IMR-90 (cell line): ENCODE results near the gene EPB41L3. TPM values are rescaled to one million over a fixed set of nuclear protein-coding genes. Genes with fewer than 3 reads are reported as not detected.

ENCODE experiments used
- ATAC-seq: fragments of 200-7000 bp; cut with Tn5 transposase; 2 replicates; pipeline ENCODE4 v1.9.1; 2020; ENCODE audit warnings: low read depth, mild to moderate bottlenecking, moderate library complexity
- BruUV-seq: library from RNA; stranded (reverse); fragments of 400-500 nt; replicated peaks from 2 replicates; lab custom pipeline; 2021; lab: Mats Ljungman, UMichigan
- CTCF ChIA-PET: fragments of 300-600 bp; formaldehyde crosslinking; extraction: SDS; loops from one replicate; lab custom pipeline; 2021; ENCODE audit warnings: antibody characterized with exemption; lab: Yijun Ruan, JAX
- POLR2A ChIA-PET: fragments of 300-600 bp; sonication (Branson Sonifier 250); formaldehyde crosslinking; loops from one replicate; lab custom pipeline; 2022; ENCODE audit warnings: antibody characterized with exemption; ENCODE audit not compliant: unreplicated experiment; lab: Charles Lee
- DNase-seq: peaks from one replicate; pipeline ENCODE4 v3.0.0; 2013
- H2AFZ ChIP-seq: replicated peaks from 2 replicates; pipeline ENCODE3; 2013; ENCODE audit warnings: low read length, mild to moderate bottlenecking; ENCODE audit not compliant: poor library complexity
- H2AK5ac ChIP-seq: 2 replicates; pipeline ENCODE4 v1.6.1; 2013; ENCODE audit warnings: low read depth, low read length, inconsistent platforms
- H2AK9ac ChIP-seq: replicated peaks from 2 replicates; pipeline ENCODE3; 2013; ENCODE audit warnings: mild to moderate bottlenecking, low read depth, low read length, moderate library complexity; ENCODE audit not compliant: poor library complexity
- H2BK120ac ChIP-seq: 2 replicates; pipeline ENCODE4 v1.6.1; 2013; ENCODE audit warnings: low read depth, low read length, inconsistent platforms
- H2BK15ac ChIP-seq: 3 replicates; pipeline ENCODE4 v1.6.1; 2013; ENCODE audit warnings: low read depth, low read length, inconsistent platforms
- H2BK20ac ChIP-seq: 2 replicates; pipeline ENCODE4 v1.6.1; 2013; ENCODE audit warnings: low read depth, mild to moderate bottlenecking, inconsistent platforms, low read length, moderate library complexity
- H2BK5ac ChIP-seq: 2 replicates; pipeline ENCODE4 v1.6.1; 2013; ENCODE audit warnings: mild to moderate bottlenecking, low read depth, low read length, inconsistent platforms; ENCODE audit not compliant: poor library complexity, severe bottlenecking
- H3K14ac ChIP-seq: replicated peaks from 2 replicates; pipeline ENCODE4 v1.6.1; 2013; ENCODE audit warnings: low read depth, low read length, inconsistent platforms
- H3K18ac ChIP-seq: 2 replicates; pipeline ENCODE4 v1.6.1; 2013; ENCODE audit warnings: low read depth, low read length, control low read depth
- H3K23ac ChIP-seq: 2 replicates; pipeline ENCODE4 v1.6.1; 2013; ENCODE audit warnings: low read depth, low read length, inconsistent platforms
- H3K27ac ChIP-seq: 2 replicates; pipeline ENCODE4 v1.5.1; 2013; ENCODE audit warnings: mild to moderate bottlenecking, control low read depth, low read length; ENCODE audit not compliant: insufficient read depth
- H3K27me3 ChIP-seq: 2 replicates; pipeline ENCODE4 v1.6.1; 2013; ENCODE audit warnings: low read length; ENCODE audit not compliant: control insufficient read depth, insufficient read depth
- H3K36me3 ChIP-seq: 2 replicates; pipeline ENCODE4 v1.6.1; 2013; ENCODE audit warnings: low read length, mixed read lengths; ENCODE audit not compliant: control insufficient read depth, insufficient read depth
- H3K4ac ChIP-seq: 2 replicates; pipeline ENCODE4 v1.6.1; 2013; ENCODE audit warnings: low read depth, low read length, inconsistent platforms
- H3K4me1 ChIP-seq: 2 replicates; pipeline ENCODE4 v1.6.1; 2013; ENCODE audit warnings: low read length, mixed read lengths; ENCODE audit not compliant: control insufficient read depth, insufficient read depth
- H3K4me2 ChIP-seq: 2 replicates; pipeline ENCODE4 v1.6.1; 2013; ENCODE audit warnings: low read depth, mild to moderate bottlenecking, control low read depth, low read length, moderate library complexity
- H3K4me3 ChIP-seq: 2 replicates; pipeline ENCODE4 v1.5.1; 2013; ENCODE audit warnings: low read depth, mild to moderate bottlenecking, control low read depth, low read length, moderate library complexity; ENCODE audit not compliant: insufficient read depth
- H3K56ac ChIP-seq: 2 replicates; pipeline ENCODE4 v1.6.1; 2013; ENCODE audit warnings: low read length, inconsistent platforms; ENCODE audit not compliant: insufficient read depth; ENCODE audit errors: extremely low read depth
- H3K79me1 ChIP-seq, 2 experiments: 2 replicates each; pipeline ENCODE4 v1.6.1; 2013; ENCODE audit warnings: low read length in 2 of 2, inconsistent platforms in 1 of 2, low read depth in 1 of 2
- H3K9ac ChIP-seq: 2 replicates; pipeline ENCODE4 v1.6.1; 2013; ENCODE audit warnings: low read depth, low read length, control low read depth
- H3K9me1 ChIP-seq: 2 replicates; pipeline ENCODE4 v1.6.1; 2013; ENCODE audit warnings: low read length, inconsistent platforms; ENCODE audit not compliant: insufficient read depth
- H3K9me3 ChIP-seq: 2 replicates; pipeline ENCODE4 v1.6.1; 2013; ENCODE audit warnings: low read length; ENCODE audit not compliant: control insufficient read depth, insufficient read depth
- H4K20me1 ChIP-seq: 2 replicates; pipeline ENCODE4 v1.6.1; 2013; ENCODE audit warnings: low read length, inconsistent platforms; ENCODE audit not compliant: insufficient read depth
- H4K5ac ChIP-seq: 2 replicates; pipeline ENCODE4 v1.6.1; 2013; ENCODE audit warnings: mild to moderate bottlenecking, low read depth, low read length, control low read depth
- H4K8ac ChIP-seq, 2 experiments: 2 replicates each; pipeline ENCODE4 v1.6.1; 2013; ENCODE audit warnings: low read depth in 2 of 2, low read length in 2 of 2, control low read depth in 1 of 2, inconsistent platforms in 1 of 2
- H4K91ac ChIP-seq: 2 replicates; pipeline ENCODE4 v1.6.1; 2013; ENCODE audit warnings: low read depth, low read length, inconsistent platforms; ENCODE audit not compliant: insufficient read depth
- BHLHE40 ChIP-seq: fragments of 150-350 bp; IDR thresholded peaks from 2 replicates; pipeline ENCODE4 v1.6.1; 2016; ENCODE audit warnings: mild to moderate bottlenecking, low read depth, low read length
- CEBPB ChIP-seq: IDR thresholded peaks from 2 replicates; pipeline ENCODE4 v1.6.1; 2012; ENCODE audit warnings: low read depth, low read length, improper control_type of control experiment
- CHD1 ChIP-seq: IDR thresholded peaks from 2 replicates; pipeline ENCODE4 v1.6.1; 2012; ENCODE audit warnings: low read depth, low read length, improper control_type of control experiment
- FOS ChIP-seq: fragments of 150-350 bp; IDR thresholded peaks from 2 replicates; pipeline ENCODE4 v1.6.1; 2016; ENCODE audit warnings: low read depth, low read length
- MXI1 ChIP-seq: IDR thresholded peaks from 2 replicates; pipeline ENCODE4 v1.6.1; 2012; ENCODE audit warnings: low read depth, mild to moderate bottlenecking, low read length, moderate library complexity, borderline replicate concordance
- POLR2A ChIP-seq: IDR thresholded peaks from 2 replicates; pipeline ENCODE4 v1.6.1; 2012; ENCODE audit warnings: mild to moderate bottlenecking, low read depth, low read length
- RCOR1 ChIP-seq: IDR thresholded peaks from 2 replicates; pipeline ENCODE4 v1.6.1; 2012; ENCODE audit warnings: mild to moderate bottlenecking, low read length, improper control_type of control experiment; ENCODE audit not compliant: insufficient replicate concordance
- USF2 ChIP-seq: fragments of 150-350 bp; IDR thresholded peaks from 2 replicates; pipeline ENCODE4 v1.6.1; 2017; ENCODE audit warnings: mild to moderate bottlenecking, antibody characterized with exemption, low read length, low read depth
- WGBS, 2 experiments: methylation state at CpG; one replicate each; pipeline versions ENCODE4 v1.1.5 to v1.1.7; 2013; ENCODE audit warnings: missing lambda C conversion rate in 2 of 2; ENCODE audit not compliant: insufficient read length in 1 of 2; ENCODE audit errors: extremely low coverage in 2 of 2; 5-methylcytosine and 5-hydroxymethylcytosine counted together
- dilution Hi-C: fragments of 300-500 bp; cut with HindIII; formaldehyde crosslinking; loops from one replicate; pipeline ENCODE4 v1.14.3; 2018; ENCODE audit warnings: low sequenced_read_pairs; ENCODE audit not compliant: unreplicated experiment
- in situ Hi-C: fragments of 300-500 bp; cut with MboI; formaldehyde crosslinking; loops from 3 replicates; pipeline ENCODE4 v1.14.3; 2019; ENCODE audit warnings: low sequenced_read_pairs, inconsistent platforms, mixed read lengths
- intact Hi-C: fragments of 100-400 bp; cut with micrococcal nuclease; formaldehyde crosslinking; loops from 2 replicates; pipeline ENCODE4 v1.10.0; 2022
- polyA plus RNA-seq, 3 experiments: library from polyadenylated mRNA; depleted of rRNA; stranded (reverse); fragments of >200 nt; gene quantifications; 2 replicates each; pipeline ENCODE4 v1.2.3, GENCODE V29; 2012; ENCODE audit warnings: low replicate concordance in 1 of 3
- total RNA-seq: library from RNA; depleted of rRNA; stranded (reverse); fragments of >200 nt; gene quantifications from 2 replicates; pipeline ENCODE4 v1.2.3, GENCODE V29; 2012

EPB41L3 gene
- total and polyA plus RNA-seq, 2 of the 4 experiments (the other 2 are of a cell fraction), result 36.6 to 70.3 TPM

- Histone ChIP-seq H3K9me3 (no peaks in the 10 kb centered on the region), H3K36me3 (no peaks in the 10 kb centered on the region), H3K27me3 (no peaks in the 10 kb centered on the region), H3K9me1 (no peaks in the 10 kb centered on the region), H3K9ac (no peak overlapping the region), H4K8ac (no peak overlapping the region), H3K27ac (no peak overlapping the region), H3K4me2 (no peak overlapping the region), H3K79me1 (no peaks in the 10 kb centered on the region), H2AK9ac (no peak overlapping the region), H3K4me3 (no peak overlapping the region), H2BK120ac (no peak overlapping the region), H2BK20ac (no peak overlapping the region), H3K14ac (no peak overlapping the region), H2BK5ac (no peak overlapping the region), H3K18ac (no peak overlapping the region), H4K5ac (no peak overlapping the region), H3K56ac (no peak overlapping the region), H4K91ac (no peak overlapping the region), H2AK5ac (no peak overlapping the region), H4K20me1 (no peaks in the 10 kb centered on the region), H3K4ac (no peak overlapping the region), H3K4me1 (no peaks in the 10 kb centered on the region), H3K23ac (no peak overlapping the region), H2AFZ (no peak overlapping the region), H2BK15ac (no peak overlapping the region)
- DNase-seq, result no peak
- ChIA-PET POLR2A (no interaction called here), CTCF (no interaction called here)
- ATAC-seq, result no peak
- intact Hi-C loops, result no loop called here
- TF ChIP-seq RCOR1, result no peak
- TF ChIP-seq POLR2A, result no peak
- TF ChIP-seq CHD1, result no peak
- no peak for TF ChIP-seq USF2
- no peak for TF ChIP-seq BHLHE40
- TF ChIP-seq MXI1, result no peak
- TF ChIP-seq FOS, result no peak
- TF ChIP-seq CEBPB, result no peak
- 66% methylated on average over 4 of the region's 4 CpGs; no CpG with 5 or more reads in 1 of the 2 experiments for WGBS, 2 experiments
- dilution Hi-C loops, result no loop called here
- no TSS peak for BruUV-seq
- in situ Hi-C loops, result no loop called here
These were observed 166.8 kb downstream of the EPB41L3 start for GRCh38 chr18:5376986-5377385.
